Measurements from ENCODE around the gene ERF.

The ERF gene

GRCh38 chr19:42219812-42220750, 34.8 kb downstream of the ERF start, which contains the start of gene ZNF526:
Gene ZNF526, plus strand, starts transcription at chr19:42220312. Its CDS starts 4,092 bp downstream, at chr19:42224404.
- Histone ChIP-seq H3K27me3 (ENCODE audit: control insufficient read depth, insufficient read depth, low read length) (no peaks in the 10 kb centered on the region), H2AFZ (peak within 1 kb of the TSS; percentile 83), H3K79me2 (peaks cover 63% of the 10 kb centered on the region), H3K9ac (peak within 1 kb of the TSS; percentile 24), H3K36me3 (ENCODE audit: control insufficient read depth, insufficient read depth, low read length) (no peaks in the 10 kb centered on the region), H3K4me2 (ENCODE audit: low read length) (peak within 1 kb of the TSS; percentile 80), H3K9me3 (ENCODE audit: control insufficient read depth, low read length) (no peaks in the 10 kb centered on the region), H3K4me1 (peaks cover 22% of the 10 kb centered on the region), H3K4me3 (ENCODE audit: low read depth, low read length) (peak within 1 kb of the TSS; percentile 99), H3K27ac (peak within 1 kb of the TSS; percentile 72)
- TF ChIP-seq, protein P1, sequence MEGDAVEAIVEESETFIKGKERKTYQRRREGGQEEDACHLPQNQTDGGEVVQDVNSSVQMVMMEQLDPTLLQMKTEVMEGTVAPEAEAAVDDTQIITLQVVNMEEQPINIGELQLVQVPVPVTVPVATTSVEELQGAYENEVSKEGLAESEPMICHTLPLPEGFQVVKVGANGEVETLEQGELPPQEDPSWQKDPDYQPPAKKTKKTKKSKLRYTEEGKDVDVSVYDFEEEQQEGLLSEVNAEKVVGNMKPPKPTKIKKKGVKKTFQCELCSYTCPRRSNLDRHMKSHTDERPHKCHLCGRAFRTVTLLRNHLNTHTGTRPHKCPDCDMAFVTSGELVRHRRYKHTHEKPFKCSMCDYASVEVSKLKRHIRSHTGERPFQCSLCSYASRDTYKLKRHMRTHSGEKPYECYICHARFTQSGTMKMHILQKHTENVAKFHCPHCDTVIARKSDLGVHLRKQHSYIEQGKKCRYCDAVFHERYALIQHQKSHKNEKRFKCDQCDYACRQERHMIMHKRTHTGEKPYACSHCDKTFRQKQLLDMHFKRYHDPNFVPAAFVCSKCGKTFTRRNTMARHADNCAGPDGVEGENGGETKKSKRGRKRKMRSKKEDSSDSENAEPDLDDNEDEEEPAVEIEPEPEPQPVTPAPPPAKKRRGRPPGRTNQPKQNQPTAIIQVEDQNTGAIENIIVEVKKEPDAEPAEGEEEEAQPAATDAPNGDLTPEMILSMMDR (IDR thresholded peaks at IDR 0.05), result no peak

DNA sequence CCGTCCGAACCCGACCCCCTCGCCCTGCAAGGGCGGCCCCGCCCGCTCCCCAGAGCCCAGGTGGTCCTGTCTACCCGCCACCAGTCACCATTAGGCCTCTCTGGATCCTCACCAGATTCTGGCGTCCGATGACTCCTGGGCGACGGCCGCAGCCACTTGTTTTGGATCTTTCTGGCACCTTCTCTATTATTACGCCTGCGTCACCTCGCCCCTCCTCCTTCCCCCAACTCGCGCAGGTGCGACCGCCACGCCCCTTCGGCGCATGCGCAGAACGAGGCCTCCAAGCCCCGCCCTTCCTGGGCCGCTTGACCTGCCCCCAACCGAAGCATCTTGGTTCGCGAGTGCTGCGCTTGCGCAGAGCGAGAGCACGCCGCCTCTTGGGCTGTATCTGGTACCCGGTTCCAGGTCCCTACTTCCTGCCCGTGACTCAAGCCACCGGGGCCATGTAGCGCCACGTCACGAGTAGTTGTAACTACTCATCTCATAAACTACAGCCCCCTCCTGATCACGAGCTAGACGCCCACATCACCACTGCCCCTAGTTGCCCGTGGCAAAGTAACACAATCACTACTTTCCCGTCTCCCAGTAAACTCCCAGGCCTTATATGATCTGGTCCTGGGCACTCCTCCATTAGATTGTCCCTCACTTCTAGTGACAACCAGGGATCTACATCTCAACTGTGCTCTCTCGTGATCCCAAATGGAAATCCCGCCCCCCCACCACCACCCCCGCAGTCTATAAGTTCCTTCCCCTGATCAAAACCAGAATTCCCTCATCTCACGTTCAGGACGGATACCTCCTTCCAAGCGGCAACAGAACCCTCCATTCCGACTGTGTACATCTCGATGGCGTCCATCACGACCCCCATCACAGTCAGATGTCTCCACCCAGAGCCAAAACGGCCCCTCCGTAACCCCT, 37.1 kb downstream of the ERF start, which contains the start of gene DEDD2:
TSS of gene DEDD2 (minus strand) at position 158 of the 918 bp plus-strand sequence. CDS start 670 bp downstream, outside the sequence.
- Histone ChIP-seq H3K4me1 (peaks cover 27% of the 10 kb centered on the region), H3K4me3 (ENCODE audit: low read depth, low read length) (peak within 1 kb of the TSS; percentile 82), H3K9me3 (ENCODE audit: control insufficient read depth, low read length) (no peaks in the 10 kb centered on the region), H3K79me2 (peaks cover 81% of the 10 kb centered on the region), H3K9ac (peak within 1 kb of the TSS; percentile 40), H3K4me2 (ENCODE audit: low read length) (peak within 1 kb of the TSS; percentile 82), H3K27ac (peak within 1 kb of the TSS; percentile 74), H3K36me3 (ENCODE audit: control insufficient read depth, insufficient read depth, low read length) (no peaks in the 10 kb centered on the region), H3K27me3 (ENCODE audit: control insufficient read depth, insufficient read depth, low read length) (no peaks in the 10 kb centered on the region), H2AFZ (peak within 1 kb of the TSS; percentile 62)
- TF ChIP-seq, protein P1 (IDR thresholded peaks at IDR 0.05), result no peak

GRCh38 chr19:42216653-42217519, 38.0 kb downstream of the ERF start:
- H3K27me3 ChIP-seq (ENCODE audit: control insufficient read depth, insufficient read depth, low read length), result no peaks in the 10 kb centered on the region
- peaks cover 82% of the 10 kb centered on the region for H3K79me2 ChIP-seq
- H3K4me3 ChIP-seq (ENCODE audit: low read depth, low read length), result peak overlapping the region; percentile 82
- H2AFZ ChIP-seq, result peak overlapping the region; percentile 62
- peak overlapping the region; percentile 74 for H3K27ac ChIP-seq
- H3K4me2 ChIP-seq (ENCODE audit: low read length), result peak overlapping the region; percentile 82
- no peaks in the 10 kb centered on the region for H3K9me3 ChIP-seq (ENCODE audit: control insufficient read depth, low read length)
- peak overlapping the region; percentile 40 for H3K9ac ChIP-seq
- peaks cover 27% of the 10 kb centered on the region for H3K4me1 ChIP-seq
- no peaks in the 10 kb centered on the region for H3K36me3 ChIP-seq (ENCODE audit: control insufficient read depth, insufficient read depth, low read length)
- TF ChIP-seq, protein P1 (IDR thresholded peaks at IDR 0.05), result no peak

GRCh38 chr19:42214810-42215485, 40.0 kb downstream of the ERF start:
- no peak overlapping the region for H3K27ac ChIP-seq
- H3K9ac ChIP-seq, result no peak overlapping the region
- no peaks in the 10 kb centered on the region for H3K27me3 ChIP-seq (ENCODE audit: control insufficient read depth, insufficient read depth, low read length)
- no peak overlapping the region for H3K4me3 ChIP-seq (ENCODE audit: low read depth, low read length)
- H3K9me3 ChIP-seq (ENCODE audit: control insufficient read depth, low read length), result no peaks in the 10 kb centered on the region
- H3K4me1 ChIP-seq, result peaks cover 24% of the 10 kb centered on the region
- H3K79me2 ChIP-seq, result peaks cover 82% of the 10 kb centered on the region
- H2AFZ ChIP-seq, result no peak overlapping the region
- H3K36me3 ChIP-seq (ENCODE audit: control insufficient read depth, insufficient read depth, low read length), result no peaks in the 10 kb centered on the region
- H3K4me2 ChIP-seq (ENCODE audit: low read length), result no peak overlapping the region
- TF ChIP-seq, protein P1 (IDR thresholded peaks at IDR 0.05), result no peak
